AG04450 (cell line): ENCODE measurements around the gene NOS3. TPM values are rescaled to one million over a fixed set of nuclear protein-coding genes. Genes with fewer than 3 reads are reported as not detected.
A peak's percentile ranks its signal among the peaks of the same experiment; 100 is the strongest.

Experiments used
- CTCF ChIA-PET: fragments of 300-600, 350-600 bp; formaldehyde crosslinking; extraction: SDS; loops from one replicate; lab custom pipeline; 2022; ENCODE audit warnings: antibody characterized with exemption, inconsistent platforms; lab: Charles Lee
- POLR2A ChIA-PET: fragments of 350-600 bp; formaldehyde crosslinking; extraction: SDS; loops from one replicate; lab custom pipeline; 2021; ENCODE audit warnings: antibody characterized with exemption, inconsistent platforms; lab: Yijun Ruan, JAX
- DNase-seq: peaks from one replicate; pipeline ENCODE4 v3.0.0-alpha.2; 2011; ENCODE audit warnings: low read depth, low spot score
- H3K27ac ChIP-seq: one replicate; pipeline ENCODE4 v1.5.1; 2012; ENCODE audit warnings: low read depth, low read length, control low read depth
- H3K27me3 ChIP-seq: one replicate; pipeline ENCODE4 v1.6.0; 2012; ENCODE audit warnings: low read length; ENCODE audit not compliant: control insufficient read depth, insufficient read depth
- H3K4me3 ChIP-seq: 2 replicates; pipeline ENCODE4 v1.5.1; 2011; ENCODE audit warnings: mild to moderate bottlenecking, low read depth, low read length, control low read depth
- H3K9me3 ChIP-seq: 2 replicates; pipeline ENCODE4 v1.5.1; 2012; ENCODE audit warnings: low read length; ENCODE audit not compliant: control insufficient read depth, insufficient read depth
- polyA plus RNA-seq: library from polyadenylated mRNA; depleted of rRNA; stranded (reverse); fragments of >200 nt; gene quantifications from 2 replicates; pipeline ENCODE4 v1.2.3, GENCODE V29; 2011
- TF ChIP-seq, protein P1 (sequence below): IDR thresholded peaks from 2 replicates; pipeline ENCODE4 v1.5.1; 2011; ENCODE audit warnings: low read depth, low read length, control low read depth, inconsistent platforms

The NOS3 gene
- polyA plus RNA-seq, 1 experiment, result 0.60 TPM

DNA sequence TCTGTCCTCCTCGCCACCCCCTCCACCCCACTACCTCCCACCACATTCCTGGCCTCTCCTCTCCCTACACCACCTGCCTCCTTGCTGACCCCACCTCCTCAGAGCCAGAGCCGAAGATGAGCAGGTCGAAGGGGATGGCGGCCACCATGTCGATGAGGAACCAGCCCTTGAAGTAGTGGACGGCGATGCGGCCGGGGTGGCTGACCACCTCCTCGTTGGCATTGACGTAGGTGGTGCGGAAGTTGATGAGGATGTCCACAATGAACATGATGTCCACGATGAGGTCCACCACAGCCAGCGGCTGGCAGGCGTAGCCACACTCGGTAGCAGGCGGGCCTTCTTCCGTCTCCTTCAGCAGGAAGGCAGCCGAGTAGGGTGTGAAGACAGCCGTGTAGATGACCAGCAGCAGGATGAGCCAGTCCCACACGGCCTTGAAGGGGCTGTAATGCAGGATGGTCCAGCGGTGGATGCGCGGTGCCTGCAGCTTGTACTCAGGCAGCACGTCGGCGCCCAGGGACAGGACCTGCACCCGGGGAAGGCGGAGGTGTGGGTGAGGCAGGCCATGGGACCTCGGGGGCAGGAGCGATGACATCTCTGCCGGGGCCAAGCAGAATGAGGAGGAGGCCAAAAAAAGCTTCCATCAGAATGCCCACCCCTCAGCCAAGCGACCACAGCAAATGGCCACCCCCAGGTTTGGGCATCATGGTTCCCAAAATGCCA lies 38.3 kb upstream of the NOS3 start:
- Histone ChIP-seq H3K4me3 (no peak overlapping the region), H3K27ac (no peak overlapping the region), H3K9me3 (no peaks in the 10 kb centered on the region; the same call in 1 of the 2 replicates), H3K27me3 (peaks cover 8% of the 10 kb centered on the region)
- TF ChIP-seq, protein P1, sequence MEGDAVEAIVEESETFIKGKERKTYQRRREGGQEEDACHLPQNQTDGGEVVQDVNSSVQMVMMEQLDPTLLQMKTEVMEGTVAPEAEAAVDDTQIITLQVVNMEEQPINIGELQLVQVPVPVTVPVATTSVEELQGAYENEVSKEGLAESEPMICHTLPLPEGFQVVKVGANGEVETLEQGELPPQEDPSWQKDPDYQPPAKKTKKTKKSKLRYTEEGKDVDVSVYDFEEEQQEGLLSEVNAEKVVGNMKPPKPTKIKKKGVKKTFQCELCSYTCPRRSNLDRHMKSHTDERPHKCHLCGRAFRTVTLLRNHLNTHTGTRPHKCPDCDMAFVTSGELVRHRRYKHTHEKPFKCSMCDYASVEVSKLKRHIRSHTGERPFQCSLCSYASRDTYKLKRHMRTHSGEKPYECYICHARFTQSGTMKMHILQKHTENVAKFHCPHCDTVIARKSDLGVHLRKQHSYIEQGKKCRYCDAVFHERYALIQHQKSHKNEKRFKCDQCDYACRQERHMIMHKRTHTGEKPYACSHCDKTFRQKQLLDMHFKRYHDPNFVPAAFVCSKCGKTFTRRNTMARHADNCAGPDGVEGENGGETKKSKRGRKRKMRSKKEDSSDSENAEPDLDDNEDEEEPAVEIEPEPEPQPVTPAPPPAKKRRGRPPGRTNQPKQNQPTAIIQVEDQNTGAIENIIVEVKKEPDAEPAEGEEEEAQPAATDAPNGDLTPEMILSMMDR, result no peak
- DNase-seq, result no peak
- ChIA-PET POLR2A (no interaction called here), CTCF (no interaction called here)

DNA sequence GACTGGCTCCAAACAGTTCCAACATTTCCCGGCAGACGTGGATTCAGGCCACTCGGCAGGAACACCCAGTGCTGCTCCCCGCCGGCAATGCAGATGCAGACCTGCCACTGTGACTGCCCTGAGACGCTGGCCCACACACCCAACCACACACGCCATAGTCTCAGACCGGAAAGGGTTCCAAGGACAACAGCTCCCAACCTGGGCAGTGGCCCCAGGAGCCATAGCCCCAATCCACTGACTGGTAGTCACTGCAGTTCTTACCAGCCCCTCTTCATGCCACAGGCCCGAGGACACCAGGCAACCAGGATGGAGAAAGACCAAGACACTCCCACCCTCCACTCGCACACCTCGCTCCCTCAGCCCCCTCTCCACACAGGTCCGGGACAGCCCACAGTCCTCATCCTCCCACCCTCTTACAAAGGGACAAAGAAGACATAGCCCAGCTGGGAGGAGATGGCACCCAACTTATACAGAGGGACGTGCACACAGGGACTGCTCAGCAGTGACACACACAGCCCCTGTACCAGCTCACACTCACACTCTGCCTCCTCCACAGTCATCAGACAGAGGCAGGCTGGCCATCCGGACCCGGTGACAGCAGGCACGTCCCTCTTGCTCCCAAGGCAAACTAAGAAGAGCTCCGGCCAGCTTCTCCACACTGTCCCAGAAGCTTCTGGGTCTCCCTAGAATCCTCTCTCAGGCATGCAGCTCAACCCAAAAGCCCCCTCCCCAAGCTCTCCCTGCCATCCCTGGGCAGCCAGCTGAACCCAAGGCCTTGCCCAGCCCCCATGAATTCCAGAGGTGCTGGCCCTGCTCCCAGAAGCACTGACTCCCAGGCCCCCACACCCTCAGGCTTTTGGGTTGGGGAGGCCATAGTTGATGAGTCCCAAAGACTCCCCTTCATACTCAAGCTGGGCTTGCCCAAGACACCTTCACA lies 37.5 kb upstream of the NOS3 start:
- ChIA-PET POLR2A (no interaction called here), CTCF (interaction anchor here (1.2 to 1.4 kb wide), 3 partner anchors 9 to 36 kb away, joined by 4 to 5 read pairs (median 4); no protein-coding TSS in a partner anchor)
- TF ChIP-seq, protein P1, result no peak
- Histone ChIP-seq H3K27me3 (peaks cover 10% of the 10 kb centered on the region), H3K27ac (no peak overlapping the region), H3K4me3 (no peak overlapping the region), H3K9me3 (no peaks in the 10 kb centered on the region; the same call in 1 of the 2 replicates)
- no peak for DNase-seq

DNA sequence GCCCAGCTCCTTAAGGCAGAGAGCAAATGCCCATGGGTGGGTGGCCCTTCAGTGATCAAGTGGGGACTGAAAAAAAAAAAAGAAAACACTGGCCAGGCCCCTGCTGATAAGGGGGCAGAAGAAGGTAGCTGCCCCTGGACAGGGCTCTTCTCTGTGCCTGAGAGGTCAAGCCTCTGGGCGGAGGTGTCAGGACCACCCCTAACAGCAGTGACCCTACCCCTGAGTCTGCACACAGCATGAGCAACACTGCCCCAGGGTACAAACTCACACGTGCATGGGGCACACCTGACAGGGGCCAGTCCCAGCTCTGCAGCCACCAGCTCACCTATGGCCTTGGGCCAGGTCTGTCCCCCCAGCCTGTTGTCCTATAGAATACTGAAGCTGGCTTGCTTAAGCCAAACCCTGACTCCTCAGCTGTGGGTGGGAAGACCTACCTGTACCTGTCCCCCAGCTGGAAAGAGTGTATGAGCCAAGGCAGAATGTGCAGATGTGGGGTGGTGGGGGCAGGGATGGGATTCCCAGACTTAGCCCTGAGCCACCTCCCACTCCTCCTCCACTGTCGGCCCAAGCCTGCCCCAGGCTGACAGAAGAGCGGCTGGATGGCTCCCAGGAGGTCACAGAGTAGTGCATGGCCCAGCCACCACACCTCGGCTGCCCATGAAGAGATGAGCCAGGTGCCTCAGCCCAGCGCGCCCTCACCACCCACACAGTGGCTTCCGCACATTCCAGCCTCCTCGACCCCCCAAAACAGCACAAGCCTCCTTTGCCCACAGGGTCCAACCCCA lies 36.4 kb upstream of the NOS3 start:
- CTCF ChIA-PET, result interaction anchor here (0.6 to 1.4 kb wide), 5 partner anchors 8 to 598 kb away, joined by 3 to 5 read pairs (median 4); no protein-coding TSS in a partner anchor
- no peak for DNase-seq
- H3K27ac ChIP-seq, result no peak overlapping the region
- no peak overlapping the region for H3K4me3 ChIP-seq
- no peaks in the 10 kb centered on the region; the same call in 1 of the 2 replicates for H3K9me3 ChIP-seq
- POLR2A ChIA-PET, result no interaction called here
- TF ChIP-seq, protein P1, result no peak
- peaks cover 10% of the 10 kb centered on the region for H3K27me3 ChIP-seq

DNA sequence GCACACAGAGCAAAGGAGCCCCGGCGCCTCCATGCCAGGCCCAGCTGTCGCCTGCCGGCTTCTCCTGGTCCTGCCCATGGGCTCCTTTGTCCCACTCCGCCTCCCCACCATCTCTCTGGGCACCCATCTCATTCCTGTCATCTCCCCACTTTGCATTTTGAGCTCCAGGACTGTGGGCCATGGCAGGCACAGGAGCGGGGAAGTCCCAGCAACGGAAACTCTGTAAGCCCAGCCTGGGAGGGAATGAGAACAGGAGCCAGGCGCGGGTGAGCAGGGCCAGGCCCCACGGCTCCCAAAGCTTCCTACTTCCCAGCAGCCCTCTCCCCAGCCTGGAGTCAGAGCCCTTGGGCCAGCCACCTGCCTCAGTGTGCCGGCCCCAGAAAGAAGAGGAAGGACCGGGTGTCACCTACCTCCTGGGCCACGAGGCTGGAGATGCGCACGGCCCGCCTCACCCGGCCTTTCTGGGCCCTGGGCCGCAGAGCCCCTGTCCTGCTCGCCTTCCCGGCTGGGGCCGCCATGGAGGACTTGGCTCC lies 35.8 kb upstream of the NOS3 start:
- Histone ChIP-seq H3K9me3 (no peaks in the 10 kb centered on the region; the same call in 1 of the 2 replicates), H3K4me3 (peak overlapping the region; percentile 29), H3K27ac (no peak overlapping the region), H3K27me3 (peaks cover 11% of the 10 kb centered on the region)
- TF ChIP-seq, protein P1, result no peak
- DNase-seq, result no peak
- ChIA-PET CTCF (interaction anchor here (0.6 to 1.1 kb wide), 2 partner anchors 31 to 57 kb away, joined by 3 to 4 read pairs; no protein-coding TSS in a partner anchor), POLR2A (no interaction called here)
